Measurements from ENCODE around the gene B4GALT2. TPM values are rescaled to one million over a fixed set of nuclear protein-coding genes. Genes with fewer than 3 reads are reported as not detected.
A peak's percentile ranks its signal among the peaks of the same experiment; 100 is the strongest.

The B4GALT2 gene
- total RNA-seq, 1 donor from 2014 or later, result 23.4 TPM

- DNase-seq (ENCODE audit: low spot score), result no peak
Measured at GRCh38 chr1:44029260-44029910, 50.4 kb downstream of the B4GALT2 start.

DNA sequence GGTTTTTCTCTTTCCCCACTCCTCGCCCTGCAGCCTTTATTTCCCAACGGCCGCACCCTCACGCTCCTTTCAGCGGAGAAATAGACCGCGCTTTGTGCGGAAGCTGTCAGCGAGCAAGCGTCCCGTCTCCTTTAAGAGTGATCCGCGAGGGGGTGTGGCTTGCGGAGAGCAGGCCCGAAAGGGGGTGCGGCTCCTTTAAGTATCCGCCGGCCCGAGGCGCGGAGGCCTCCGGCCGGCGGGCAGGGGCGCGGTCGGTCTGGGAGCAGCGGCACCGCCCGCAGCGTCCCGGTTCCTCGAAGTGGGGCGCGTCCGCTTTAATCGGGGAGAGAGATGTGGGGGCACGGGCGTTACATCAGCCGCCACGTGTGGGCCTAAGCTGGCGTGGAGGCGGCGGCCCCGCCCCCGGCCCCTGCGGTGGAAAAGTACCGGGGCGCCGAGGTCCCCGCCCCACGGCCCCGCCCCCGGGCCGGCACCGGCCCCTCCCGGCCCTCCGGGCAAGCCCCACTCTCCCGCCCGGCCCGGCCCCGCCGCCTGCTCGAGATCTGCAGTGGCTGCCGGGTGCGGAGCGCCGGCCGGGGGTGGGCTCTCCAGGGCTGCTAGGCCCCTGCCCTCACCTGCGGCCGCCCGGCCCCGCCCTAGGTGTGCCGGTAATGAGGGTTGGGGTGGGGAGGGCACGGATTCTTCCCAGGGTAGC, 51.0 kb downstream of the B4GALT2 start:
- DNase-seq (ENCODE audit: low spot score), result peak; percentile 87

DNA sequence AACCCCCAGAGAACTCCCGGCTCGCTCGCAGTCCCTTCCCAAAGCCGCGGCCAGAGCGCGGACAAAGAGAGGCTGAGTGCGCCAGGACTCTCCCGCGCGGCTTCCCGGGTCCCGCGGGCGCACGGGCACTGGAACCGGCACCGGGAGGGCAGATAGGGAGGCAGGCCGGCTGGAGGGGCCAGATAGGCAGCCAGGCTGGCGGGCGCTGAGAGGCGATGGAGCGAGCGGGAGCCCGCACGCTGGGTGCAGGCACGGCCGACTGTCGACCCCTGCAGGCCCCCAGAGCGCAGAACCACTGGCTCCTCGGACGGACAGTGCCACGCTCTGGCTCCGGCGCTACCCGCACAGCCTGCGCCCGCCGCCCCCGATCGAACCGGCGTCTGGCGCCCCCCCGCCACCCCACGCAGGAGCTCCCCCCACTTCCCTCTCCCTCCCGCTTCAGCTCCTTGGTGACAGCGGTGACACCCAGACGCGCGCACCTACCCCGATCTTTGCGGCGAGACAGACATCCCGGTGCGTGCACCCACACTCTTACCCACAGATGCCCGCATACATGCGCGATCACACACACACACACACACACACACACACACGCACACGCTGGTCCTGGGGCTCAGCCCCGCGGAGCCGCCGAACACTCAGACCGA, 51.7 kb downstream of the B4GALT2 start:
- no peak for DNase-seq (ENCODE audit: low spot score)

- DNase-seq (ENCODE audit: low spot score), result peak; percentile 41
Measured at GRCh38 chr1:44031252-44032169, 52.5 kb downstream of the B4GALT2 start, which contains the start of gene SLC6A9. SLC6A9 (minus strand) TSS chr1:44031462; CDS start chr1:44024277, 7,185 bp downstream.

DNA sequence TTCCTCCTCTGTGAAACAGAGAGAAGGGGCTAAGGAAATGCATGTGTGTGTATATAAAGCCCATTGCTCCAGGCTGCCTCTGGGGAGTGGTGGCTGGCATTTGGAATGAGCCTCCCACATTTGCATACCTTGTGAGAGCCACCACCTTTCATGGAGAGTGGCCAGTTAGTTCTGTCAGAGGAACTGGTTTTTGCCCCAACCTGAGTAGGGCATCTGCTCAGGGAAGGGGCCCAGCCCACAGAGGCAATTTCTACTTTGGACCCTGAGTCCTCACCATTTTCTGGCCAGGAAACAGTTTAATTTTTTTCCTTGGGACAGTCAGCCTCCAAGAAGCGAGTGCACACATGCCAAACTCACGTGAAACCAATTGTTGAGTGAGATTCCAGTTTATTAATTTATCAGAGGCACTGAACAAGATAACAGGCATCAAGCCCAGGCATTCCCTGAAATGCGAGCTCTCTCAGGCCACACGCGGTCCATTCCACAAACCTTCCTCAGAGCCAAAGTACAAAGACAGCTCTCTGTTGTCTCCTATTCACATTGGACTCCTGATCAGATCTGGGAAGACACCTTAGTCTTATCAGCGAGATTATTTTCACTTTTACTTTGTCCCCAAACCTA, 53.3 kb downstream of the B4GALT2 start:
- DNase-seq (ENCODE audit: low spot score), result no peak

DNA sequence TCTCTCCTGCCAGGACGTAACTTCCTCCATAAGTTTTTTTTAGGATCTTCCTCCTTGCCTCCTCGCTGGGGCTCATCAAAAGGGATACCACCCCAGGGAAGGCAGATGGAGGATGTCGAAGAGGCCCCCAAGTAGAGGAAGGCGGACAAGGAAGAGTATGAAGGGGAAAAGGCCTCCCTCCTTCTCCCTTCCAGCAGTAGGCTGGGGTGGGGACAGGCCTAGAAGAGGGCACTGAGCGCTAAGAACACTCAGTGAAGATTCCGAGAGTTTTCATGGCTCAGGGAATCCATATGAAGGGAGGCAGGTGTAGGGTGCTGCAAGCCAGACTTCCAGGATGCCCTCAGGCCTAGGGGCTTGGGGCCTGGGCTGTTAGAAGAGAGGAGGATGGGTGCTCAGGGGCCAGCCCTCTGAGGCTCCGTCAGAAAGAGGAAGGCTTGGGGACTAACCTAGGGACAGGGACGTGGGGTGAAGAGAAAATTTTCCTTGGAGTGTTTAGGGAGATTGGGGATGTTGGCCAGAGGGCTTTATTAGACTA, 54.1 kb downstream of the B4GALT2 start:
- no peak for DNase-seq (ENCODE audit: low spot score)

DNA sequence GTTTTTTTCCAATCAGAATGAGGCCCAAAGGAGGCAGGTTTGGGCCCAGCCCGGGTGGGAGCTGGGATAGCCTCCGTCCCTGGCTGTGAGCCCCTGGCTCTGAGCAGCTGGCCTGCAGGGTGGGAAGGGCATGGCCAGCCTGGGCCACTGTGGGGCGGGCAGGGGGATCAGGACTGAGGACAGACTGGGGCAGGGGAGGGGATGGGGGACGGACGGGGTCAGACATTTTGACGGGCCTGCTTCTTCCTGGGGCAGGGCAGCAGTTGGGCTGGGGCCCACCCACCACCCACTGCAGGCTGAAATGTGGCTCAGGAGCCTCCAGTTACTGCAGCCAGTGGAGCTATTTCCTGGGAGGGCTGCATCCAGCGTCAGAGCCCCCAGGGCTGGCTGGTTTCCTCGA, 54.7 kb downstream of the B4GALT2 start:
- DNase-seq (ENCODE audit: low spot score), result no peak

DNA sequence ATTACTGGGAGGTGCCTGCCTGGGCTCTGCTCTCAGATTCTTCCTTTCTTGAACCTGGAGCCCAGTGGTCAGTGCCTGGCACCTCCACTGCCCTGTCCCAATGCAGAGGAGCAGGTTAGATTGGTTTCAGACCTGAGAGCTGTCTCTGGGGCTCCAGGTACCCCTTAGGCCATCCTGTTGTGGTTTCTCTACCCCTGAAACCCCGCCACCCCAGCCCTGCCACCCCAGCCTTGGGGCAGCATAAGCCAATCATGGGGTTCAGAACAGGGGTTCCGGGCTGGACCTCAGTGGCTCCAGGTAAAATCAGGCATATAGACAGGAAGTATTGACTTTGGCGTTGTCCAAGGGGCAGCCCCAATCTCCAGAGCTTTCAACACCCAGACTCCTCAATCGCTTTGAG, 55.4 kb downstream of the B4GALT2 start:
- no peak for DNase-seq (ENCODE audit: low spot score)

- no peak for DNase-seq (ENCODE audit: low spot score)
Measured at GRCh38 chr1:44034976-44035716, 56.1 kb downstream of the B4GALT2 start.

- no peak for DNase-seq (ENCODE audit: low spot score)
Measured at GRCh38 chr1:44035726-44036408, 56.9 kb downstream of the B4GALT2 start.

GRCh38 chr1:44036409-44037139, 57.6 kb downstream of the B4GALT2 start:
- peak; percentile 65 for DNase-seq (ENCODE audit: low spot score)

DNA sequence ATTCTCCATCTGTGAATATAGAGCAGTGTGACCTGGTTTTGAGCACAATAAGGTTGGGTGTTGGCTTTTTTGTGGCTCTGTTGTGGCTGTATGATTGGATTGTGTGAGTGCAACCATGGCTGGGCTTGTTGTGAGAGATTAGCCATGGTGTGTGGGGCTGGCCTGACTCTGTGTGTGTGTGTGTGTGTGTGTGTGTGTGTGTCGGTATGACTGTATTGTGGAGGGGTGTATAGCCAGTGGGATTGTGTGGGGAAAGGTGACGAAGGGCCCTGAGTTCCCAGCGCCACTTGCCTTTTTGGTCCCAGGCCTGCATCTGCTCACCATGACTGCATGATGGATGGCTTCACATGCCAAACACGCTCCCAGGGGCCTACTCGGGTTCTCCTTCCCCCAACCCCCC, 58.1 kb downstream of the B4GALT2 start:
- DNase-seq (ENCODE audit: low spot score), result no peak

DNA sequence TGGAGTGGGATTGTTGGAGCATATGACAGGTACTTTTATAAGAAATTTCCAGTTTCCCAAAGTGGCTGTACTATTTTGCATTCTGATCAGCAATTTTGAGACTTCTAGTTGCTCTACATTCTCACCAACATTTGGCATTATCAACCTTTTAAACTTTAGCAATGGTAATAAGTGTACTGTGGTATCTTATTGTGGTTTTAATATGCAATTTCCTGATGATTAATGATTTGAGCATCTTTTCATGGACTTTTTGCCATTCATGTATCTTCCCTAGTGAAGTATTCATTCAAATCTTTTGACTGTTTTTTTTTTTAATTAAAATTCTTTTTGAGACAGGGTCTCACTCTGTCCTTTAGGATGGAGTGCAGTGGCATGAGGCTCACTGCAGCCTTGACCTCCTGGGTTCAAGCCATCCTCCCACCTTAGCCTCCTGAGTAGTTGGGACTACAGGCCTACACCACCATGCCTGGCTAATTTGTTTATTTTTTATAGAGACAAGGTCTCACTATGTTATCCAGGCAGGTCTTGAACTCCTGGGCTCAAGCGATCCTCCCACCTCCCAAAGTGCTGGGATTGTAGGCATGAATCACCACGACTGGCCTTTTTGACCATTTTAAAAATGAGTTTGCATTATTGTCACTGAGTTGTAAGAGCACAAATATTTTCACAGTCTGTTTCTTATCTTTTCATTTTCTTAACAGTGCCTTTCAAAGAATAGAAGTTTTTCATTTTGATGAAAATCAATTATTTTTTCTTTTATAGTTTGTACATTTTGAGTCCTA, 60.1 kb downstream of the B4GALT2 start:
- no peak for DNase-seq (ENCODE audit: low spot score)

DNA sequence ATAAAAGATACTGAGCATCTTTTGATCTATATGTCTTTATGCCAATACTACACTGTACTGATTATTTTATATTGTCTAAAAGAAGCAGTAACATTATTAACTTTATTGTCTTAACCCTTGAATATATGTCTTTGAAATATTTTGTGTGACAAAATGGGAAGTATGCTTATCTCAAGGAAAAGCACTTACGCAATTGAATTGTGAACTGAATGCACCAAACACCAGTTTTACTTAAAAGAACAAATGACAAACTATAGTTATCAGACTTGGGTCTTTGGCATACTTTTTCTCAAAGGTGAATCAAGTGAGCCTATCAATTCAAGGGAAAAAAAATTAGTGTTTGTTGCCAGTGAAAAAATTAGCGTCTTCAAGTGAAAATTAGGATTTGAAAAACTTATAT, 61.4 kb downstream of the B4GALT2 start:
- DNase-seq (ENCODE audit: low spot score), result no peak

Data from mucosa of gallbladder (tissue), 1 donor.